SK-N-SH (cell line): ENCODE data around the gene LARGE2. TPM values are rescaled to one million over a fixed set of nuclear protein-coding genes. Genes with fewer than 3 reads are reported as not detected.
"Not testable (repeated sequence)": the region's sequence is repeated elsewhere in the genome, so short reads cannot be mapped to it uniquely, and the experiment has no call there.

Experiments
- CTCF ChIA-PET: fragments of 300-600, 350-600 bp; formaldehyde crosslinking; extraction: SDS; loops from one replicate; lab custom pipeline; 2021; lab: Yijun Ruan, JAX
- POLR2A ChIA-PET: fragments of 350-600 bp; sonication (Branson Sonifier 250); formaldehyde crosslinking; extraction: SDS; loops from one replicate; lab custom pipeline; 2020; ENCODE audit warnings: antibody characterized with exemption, inconsistent platforms; lab: Yijun Ruan, JAX
- DNase-seq: peaks from one replicate; pipeline ENCODE4 v3.0.0; 2012
- H2AFZ ChIP-seq: fragments of 200-600 bp; sonication (generic); 2 replicates; pipeline ENCODE4 v1.8.1; 2016; ENCODE audit warnings: antibody characterized with exemption, mild to moderate bottlenecking, low read depth
- H3F3A ChIP-seq: fragments of 200-600 bp; sonication (generic); replicated peaks from 2 replicates; pipeline ENCODE3; 2016; ENCODE audit warnings: antibody characterized with exemption, mild to moderate bottlenecking; ENCODE audit not compliant: insufficient read depth
- H3K27ac ChIP-seq, 2 experiments: fragments of 200-500 bp in 1 of 2; fragments of 200-600 bp in 1 of 2; sonication (Bioruptor generic) in 1 of 2; sonication (generic), shearing (Covaris generic) in 1 of 2; 2 replicates each; pipeline versions ENCODE4 v1.5.1 to v1.6.1; 2014 to 2016; ENCODE audit warnings: low read depth in 2 of 2, inconsistent platforms in 1 of 2, low read length in 1 of 2, mild to moderate bottlenecking in 1 of 2, mixed read lengths in 1 of 2
- H3K27me3 ChIP-seq: fragments of 200-600 bp; sonication (generic), shearing (Covaris generic); 2 replicates; pipeline ENCODE4 v1.6.1; 2016; ENCODE audit warnings: mixed run types; ENCODE audit not compliant: insufficient read depth
- H3K36me3 ChIP-seq, 2 experiments: fragments of 200-500 bp in 1 of 2; fragments of 200-600 bp in 1 of 2; sonication (Bioruptor generic) in 1 of 2; sonication (generic) in 1 of 2; replicated peaks in 1 of 2; 2 replicates each; pipeline versions ENCODE3 to v1.5.1; 2014 to 2016; ENCODE audit warnings: low read length in 1 of 2, mild to moderate bottlenecking in 1 of 2; ENCODE audit not compliant: insufficient read depth in 2 of 2, control insufficient read depth in 1 of 2
- H3K4me1 ChIP-seq, 2 experiments: fragments of 200-500 bp in 1 of 2; fragments of 200-600 bp in 1 of 2; sonication (Bioruptor generic) in 1 of 2; sonication (generic), shearing (Covaris generic) in 1 of 2; 2 replicates each; pipeline versions ENCODE4 v1.5.1 to v1.6.1; 2014 to 2016; ENCODE audit warnings: low read depth in 1 of 2, low read length in 1 of 2, mixed run types in 1 of 2; ENCODE audit not compliant: insufficient read depth in 2 of 2, control insufficient read depth in 1 of 2
- H3K4me2 ChIP-seq: fragments of 200-600 bp; sonication (generic), shearing (Covaris generic); 2 replicates; pipeline ENCODE4 v1.6.1; 2017; ENCODE audit warnings: mixed run types
- H3K4me3 ChIP-seq, 2 experiments: fragments of 200-500 bp in 1 of 2; fragments of 200-600 bp in 1 of 2; sonication (Bioruptor generic) in 1 of 2; sonication (generic), shearing (Covaris generic) in 1 of 2; 2 replicates each; pipeline versions ENCODE4 v1.5.1 to v1.8.1; 2014 to 2016; ENCODE audit warnings: low read depth in 2 of 2, inconsistent platforms in 1 of 2, low read length in 1 of 2, mild to moderate bottlenecking in 1 of 2, mixed read lengths in 1 of 2, moderate library complexity in 1 of 2
- H3K79me2 ChIP-seq: fragments of 200-600 bp; sonication (generic); 2 replicates; pipeline ENCODE4 v1.8.1; 2017; ENCODE audit warnings: mild to moderate bottlenecking; ENCODE audit not compliant: insufficient read depth
- H3K9ac ChIP-seq: fragments of 200-600 bp; sonication (generic); 2 replicates; pipeline ENCODE4 v1.6.1; 2017; ENCODE audit warnings: mixed run types
- H3K9me2 ChIP-seq: fragments of 200-600 bp; sonication (generic); 2 replicates; pipeline ENCODE4 v1.6.1; 2017; ENCODE audit warnings: mixed run types
- H3K9me3 ChIP-seq: fragments of 200-600 bp; sonication (generic); 2 replicates; pipeline ENCODE4 v1.6.1; 2017; ENCODE audit warnings: mixed run types, mild to moderate bottlenecking, moderate library complexity
- H4K20me1 ChIP-seq: fragments of 200-600 bp; sonication (generic); 2 replicates; pipeline ENCODE4 v1.6.1; 2017; ENCODE audit warnings: mild to moderate bottlenecking, mixed run types; ENCODE audit not compliant: insufficient read depth
- EZH2phosphoT487 ChIP-seq: fragments of 200-600 bp; sonication (generic); IDR thresholded peaks from 2 replicates; pipeline ENCODE4 v1.6.1; 2017; ENCODE audit warnings: low read depth, mixed run types, mild to moderate bottlenecking, antibody characterized with exemption, moderate library complexity, borderline replicate concordance
- FOSL2 ChIP-seq: IDR thresholded peaks from 2 replicates; pipeline ENCODE4 v1.4.0; 2012; ENCODE audit warnings: low read depth, mild to moderate bottlenecking, moderate library complexity, borderline replicate concordance
- FOXM1 ChIP-seq: IDR thresholded peaks from 2 replicates; pipeline ENCODE4 v1.4.0; 2012; ENCODE audit warnings: low read depth, mild to moderate bottlenecking
- MEF2A ChIP-seq: IDR thresholded peaks from 2 replicates; pipeline ENCODE4 v1.4.0; 2012; ENCODE audit warnings: low read depth, borderline replicate concordance
- RAD21 ChIP-seq: IDR thresholded peaks from 2 replicates; pipeline ENCODE4 v1.6.1; 2012; ENCODE audit warnings: mild to moderate bottlenecking, low read length
- RCOR1 ChIP-seq: fragments of 150-350 bp; IDR thresholded peaks from 2 replicates; pipeline ENCODE4 v1.6.1; 2017; ENCODE audit warnings: antibody characterized with exemption, low read length
- SMC3 ChIP-seq: IDR thresholded peaks from 2 replicates; pipeline ENCODE4 v1.6.1; 2012; ENCODE audit warnings: low read depth, low read length, improper control_type of control experiment
- TEAD4 ChIP-seq: IDR thresholded peaks from 2 replicates; pipeline ENCODE4 v1.4.0; 2012; ENCODE audit warnings: mild to moderate bottlenecking, borderline replicate concordance; ENCODE audit not compliant: insufficient read depth
- YY1 ChIP-seq: IDR thresholded peaks from 2 replicates; pipeline ENCODE4 v1.4.0; 2012; ENCODE audit warnings: low read depth, mild to moderate bottlenecking
- WGBS: methylation state at CpG from one replicate; pipeline ENCODE4 v1.1.6; 2017; ENCODE audit warnings: low lambda C conversion rate; 5-methylcytosine and 5-hydroxymethylcytosine counted together
- polyA plus RNA-seq, 3 experiments: library from polyadenylated mRNA; depleted of rRNA; stranded (reverse); fragments of >200 nt; gene quantifications; 2 replicates each; pipeline ENCODE4 v1.2.3, GENCODE V29; 2012
- TF ChIP-seq, protein P1 (sequence below): IDR thresholded peaks from 2 replicates; pipeline ENCODE4; 2012

Gene LARGE2
- polyA plus RNA-seq, 1 of the 3 experiments (the other 2 are of a cell fraction): 2.4 TPM

DNA sequence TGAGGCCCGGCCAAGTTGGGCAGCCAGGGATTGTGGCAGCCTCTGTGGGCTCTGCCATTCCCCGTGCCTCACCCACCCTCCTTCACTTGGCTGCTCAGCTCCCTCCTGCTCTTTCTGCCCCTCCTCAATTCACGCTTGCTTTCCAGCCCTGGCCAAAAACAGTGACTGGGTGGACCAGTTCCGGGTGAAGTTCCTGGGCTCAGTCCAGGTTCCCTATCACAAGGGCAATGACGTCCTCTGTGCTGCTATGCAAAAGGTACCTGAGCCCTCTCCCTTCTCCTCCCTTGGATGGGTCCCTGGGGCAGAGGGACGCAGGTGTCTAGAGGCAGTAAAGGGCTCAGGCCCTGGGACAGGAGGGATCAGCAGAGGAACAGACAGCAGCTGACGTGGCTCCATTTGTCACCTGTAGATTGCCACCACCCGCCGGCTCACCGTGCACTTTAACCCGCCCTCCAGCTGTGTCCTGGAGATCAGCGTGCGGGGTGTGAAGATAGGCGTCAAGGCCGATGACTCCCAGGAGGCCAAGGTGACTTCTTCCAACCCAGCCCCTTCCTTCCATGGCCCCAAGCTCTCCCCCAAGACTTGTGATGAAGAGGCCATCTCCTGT lies 18.0 kb upstream of the LARGE2 start:
- DNase-seq: no peak
- Histone ChIP-seq H3K36me3 (peaks cover 0 to 29% of the 10 kb centered on the region in 2 experiments), H3F3A (no peaks in the 10 kb centered on the region), H3K79me2 (no peaks in the 10 kb centered on the region), H2AFZ (no peak overlapping the region), H4K20me1 (peaks cover 9% of the 10 kb centered on the region; the same call in 1 of the 2 replicates), H3K4me2 (no peak overlapping the region), H3K27me3 (no peaks in the 10 kb centered on the region), H3K4me3 (no peak overlapping the region), H3K9me2 (no peaks in the 10 kb centered on the region), H3K9me3 (no peaks in the 10 kb centered on the region), H3K27ac (no peak overlapping the region), H3K4me1 (peaks cover 5 to 23% of the 10 kb centered on the region in 2 experiments; a peak in 2 of 4 replicates), H3K9ac (no peak overlapping the region)
- WGBS: 88% methylated on average over 15 of the region's 15 CpGs
- ChIA-PET POLR2A (no interaction called here), CTCF (interaction anchor here (1.0 kb wide), 1 partner anchor 32 kb away, joined by 3 read pairs; no protein-coding TSS in a partner anchor)
- TF ChIP-seq FOSL2: no peak
- no peak for TF ChIP-seq YY1
- no peak for TF ChIP-seq FOXM1
- TF ChIP-seq SMC3: no peak
- no peak for TF ChIP-seq RCOR1
- TF ChIP-seq MEF2A: no peak
- TF ChIP-seq TEAD4: no peak
- TF ChIP-seq RAD21: no peak

DNA sequence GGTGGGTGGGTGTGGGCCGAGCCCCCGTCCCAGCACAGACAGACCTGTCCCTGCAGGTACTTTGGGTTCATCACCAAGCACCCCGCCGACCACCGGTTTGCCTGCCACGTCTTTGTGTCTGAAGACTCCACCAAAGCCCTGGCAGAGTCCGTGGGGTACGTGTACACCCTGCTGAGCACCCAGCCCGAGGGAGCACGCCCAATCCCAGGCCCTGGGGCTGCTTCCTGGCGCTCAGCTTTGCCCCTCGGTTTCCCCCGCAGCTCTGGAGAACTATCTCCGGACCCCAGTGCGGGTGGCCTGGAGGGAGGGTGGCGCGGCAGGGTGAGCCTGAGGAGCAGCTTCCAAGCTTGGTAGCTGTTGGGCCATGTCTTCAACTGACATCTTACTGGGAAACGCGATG lies 17.4 kb upstream of the LARGE2 start:
- H3K9me3 ChIP-seq: no peaks in the 10 kb centered on the region
- H3K36me3 ChIP-seq: peaks cover 0 to 31% of the 10 kb centered on the region in 2 experiments
- no peaks in the 10 kb centered on the region for H3K27me3 ChIP-seq
- H3F3A ChIP-seq: no peaks in the 10 kb centered on the region
- TF ChIP-seq, protein P1, sequence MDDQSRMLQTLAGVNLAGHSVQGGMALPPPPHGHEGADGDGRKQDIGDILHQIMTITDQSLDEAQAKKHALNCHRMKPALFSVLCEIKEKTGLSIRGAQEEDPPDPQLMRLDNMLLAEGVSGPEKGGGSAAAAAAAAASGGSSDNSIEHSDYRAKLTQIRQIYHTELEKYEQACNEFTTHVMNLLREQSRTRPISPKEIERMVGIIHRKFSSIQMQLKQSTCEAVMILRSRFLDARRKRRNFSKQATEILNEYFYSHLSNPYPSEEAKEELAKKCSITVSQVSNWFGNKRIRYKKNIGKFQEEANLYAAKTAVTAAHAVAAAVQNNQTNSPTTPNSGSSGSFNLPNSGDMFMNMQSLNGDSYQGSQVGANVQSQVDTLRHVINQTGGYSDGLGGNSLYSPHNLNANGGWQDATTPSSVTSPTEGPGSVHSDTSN: no peak
- TF ChIP-seq TEAD4: no peak
- no peak for TF ChIP-seq EZH2phosphoT487
- no peak overlapping the region for H3K4me2 ChIP-seq
- ChIA-PET CTCF (no interaction called here), POLR2A (no interaction called here)
- peaks cover 5 to 22% of the 10 kb centered on the region in 2 experiments; a peak in 2 of 4 replicates for H3K4me1 ChIP-seq
- no peaks in the 10 kb centered on the region for H3K79me2 ChIP-seq
- H2AFZ ChIP-seq: no peak overlapping the region
- H3K4me3 ChIP-seq: no peak overlapping the region
- no peak overlapping the region for H3K9ac ChIP-seq
- no peaks in the 10 kb centered on the region for H3K9me2 ChIP-seq
- WGBS: 94% methylated on average over 17 of the region's 19 CpGs
- DNase-seq: no peak
- H3K27ac ChIP-seq: no peak overlapping the region
- peaks cover 9% of the 10 kb centered on the region; the same call in 1 of the 2 replicates for H4K20me1 ChIP-seq

- H3K27me3 ChIP-seq, DNase-seq, H3K4me2 ChIP-seq, H3F3A ChIP-seq, POLR2A ChIA-PET, H3K9me3 ChIP-seq, H3K79me2 ChIP-seq, H4K20me1 ChIP-seq, H3K27ac ChIP-seq, H3K9me2 ChIP-seq, H3K4me3 ChIP-seq, H3K9ac ChIP-seq, H2AFZ ChIP-seq: not testable (repeated sequence)
- 94% methylated on average over 4 of the region's 6 CpGs for WGBS
- CTCF ChIA-PET: interaction anchor here (0.7 kb wide), 1 partner anchor 19 kb away, joined by 3 read pairs; no protein-coding TSS in a partner anchor
- Histone ChIP-seq H3K36me3 (peaks cover 0 to 34% of the 10 kb centered on the region in 2 experiments), H3K4me1 (peaks cover 5 to 21% of the 10 kb centered on the region in 2 experiments; a peak in 2 of 4 replicates)
Observed at GRCh38 chr11:45905576-45905975, 16.9 kb upstream of the LARGE2 start.
